Spleen (tissue), 11 donors: ENCODE results near the gene SLC16A5. TPM values are rescaled to one million over a fixed set of nuclear protein-coding genes. Genes with fewer than 3 reads are reported as not detected.
"Not testable (repeated sequence)": the region's sequence is repeated elsewhere in the genome, so short reads cannot be mapped to it uniquely, and the experiment has no call there.

Experiments used
- DNase-seq: peaks from one replicate; pipeline ENCODE4 v3.0.0-alpha.2; 2020
- H3K27ac ChIP-seq, 8 donors: fragments of 200-600 bp; sonication (generic) in 7 of 8; 1 replicate in 4 of 8; 2 replicates in 4 of 8; pipeline versions ENCODE4 v1.5.0 to v1.8.0; 2016 to 2021; ENCODE audit warnings: inconsistent platforms in 4 of 8, mild to moderate bottlenecking in 4 of 8, moderate library complexity in 1 of 8
- H3K27me3 ChIP-seq, 7 donors: fragments of 200-600 bp; sonication (generic) in 6 of 7; replicated peaks in 1 of 7; 1 replicate in 4 of 7; 2 replicates in 3 of 7; pipeline versions ENCODE4 v1.5.0 to v1.8.0; 2016 to 2021; ENCODE audit warnings: inconsistent platforms in 3 of 7, mild to moderate bottlenecking in 1 of 7
- H3K36me3 ChIP-seq, 6 donors: fragments of 200-600 bp; sonication (generic) in 5 of 6; 1 replicate in 4 of 6; 2 replicates in 2 of 6; pipeline versions ENCODE4 v1.5.0 to v1.8.0; 2016 to 2021; ENCODE audit warnings: inconsistent platforms in 2 of 6
- H3K4me1 ChIP-seq, 6 donors: fragments of 200-600 bp; sonication (generic) in 5 of 6; 1 replicate in 3 of 6; 2 replicates in 3 of 6; pipeline versions ENCODE4 v1.5.0 to v1.8.0; 2016 to 2021; ENCODE audit warnings: inconsistent platforms in 3 of 6
- H3K4me3 ChIP-seq, 8 donors: fragments of 200-600 bp; sonication (generic) in 7 of 8; 1 replicate in 4 of 8; 2 replicates in 4 of 8; pipeline versions ENCODE4 v1.5.0 to v1.8.0; 2016 to 2021; ENCODE audit warnings: inconsistent platforms in 4 of 8, mild to moderate bottlenecking in 4 of 8, moderate library complexity in 2 of 8
- H3K9me3 ChIP-seq, 8 donors: fragments of 200-600 bp; sonication (generic) in 7 of 8; 1 replicate in 4 of 8; 2 replicates in 4 of 8; pipeline versions ENCODE4 v1.5.0 to v1.8.0; 2016 to 2021; ENCODE audit warnings: inconsistent platforms in 4 of 8
- POLR2A ChIP-seq, 3 donors: fragments of 450-650 bp; IDR thresholded peaks; one replicate each; pipeline ENCODE4 v1.5.1; 2017; ENCODE audit warnings: antibody characterized with exemption in 3 of 3, mild to moderate bottlenecking in 1 of 3
- POLR2AphosphoS5 ChIP-seq, 3 donors: sonication (generic); formaldehyde crosslinking; IDR thresholded peaks; one replicate each; pipeline ENCODE4 v1.5.1; 2017; ENCODE audit warnings: antibody characterized with exemption in 3 of 3
- WGBS, 5 donors: extraction: QIAGEN DNeasy Blood & Tissue Kit in 3 of 5; methylation state at CpG; one replicate each; pipeline versions ENCODE4 v1.1.5 to v1.1.7; 2013 to 2018; 5-methylcytosine and 5-hydroxymethylcytosine counted together
- intact Hi-C: fragments of 100-400 bp; cut with DNase I; formaldehyde crosslinking; loops from one replicate; pipeline ENCODE4 v1.15.0; 2023; ENCODE audit warnings: low total_unique reads
- polyA plus RNA-seq, 3 donors: library from polyadenylated mRNA; stranded (reverse); fragments of 200-250 nt; gene quantifications; one replicate each; pipeline ENCODE4 v1.2.1, GENCODE V29; 2013
- total RNA-seq, 7 donors: library from RNA; depleted of rRNA in 3 of 7; stranded (reverse); fragments of >200 nt in 3 of 7; fragmentation: NEBNext Ultra II Directional in 4 of 7; extraction: Animal tissue kit (Norgen Biotek cat#: 25700) in 4 of 7; gene quantifications; one replicate each; pipeline versions ENCODE4 v1.1.0 to v1.2.1, GENCODE V29; 2016 to 2021
- TF ChIP-seq, protein P1 (sequence below), 11 experiments: fragments of 200-600 bp in 7 of 11; fragments of 450-650 bp in 4 of 11; sonication (generic) in 4 of 11; IDR thresholded peaks in 8 of 11; conservative IDR thresholded peaks in 3 of 11; 1 replicate in 7 of 11; 2 replicates in 4 of 11; pipeline versions ENCODE4 v1.4.0 to v1.8.0; 2016 to 2021; ENCODE audit warnings: antibody characterized with exemption in 11 of 11, inconsistent platforms in 4 of 11, mild to moderate bottlenecking in 1 of 11
- donor health status: healthy with polysubstance abuse.
- donor health status: DM: no; HTN: no; CAD: no; lungs with moderate emphysema.
- donor health status: DM: no; HTN: no; CAD: no.
- donor health status: Bipolar disorder and iron deficiency.
- donor health status: healthy.
- donor health status: DM: no; HTN: no; CAD: no.
- donor health status: DM: yes; HTN: yes; CAD: no.

SLC16A5 gene
- total and polyA plus RNA-seq, 10 donors = 3.1 to 31.0 (median 12.2) TPM

DNA sequence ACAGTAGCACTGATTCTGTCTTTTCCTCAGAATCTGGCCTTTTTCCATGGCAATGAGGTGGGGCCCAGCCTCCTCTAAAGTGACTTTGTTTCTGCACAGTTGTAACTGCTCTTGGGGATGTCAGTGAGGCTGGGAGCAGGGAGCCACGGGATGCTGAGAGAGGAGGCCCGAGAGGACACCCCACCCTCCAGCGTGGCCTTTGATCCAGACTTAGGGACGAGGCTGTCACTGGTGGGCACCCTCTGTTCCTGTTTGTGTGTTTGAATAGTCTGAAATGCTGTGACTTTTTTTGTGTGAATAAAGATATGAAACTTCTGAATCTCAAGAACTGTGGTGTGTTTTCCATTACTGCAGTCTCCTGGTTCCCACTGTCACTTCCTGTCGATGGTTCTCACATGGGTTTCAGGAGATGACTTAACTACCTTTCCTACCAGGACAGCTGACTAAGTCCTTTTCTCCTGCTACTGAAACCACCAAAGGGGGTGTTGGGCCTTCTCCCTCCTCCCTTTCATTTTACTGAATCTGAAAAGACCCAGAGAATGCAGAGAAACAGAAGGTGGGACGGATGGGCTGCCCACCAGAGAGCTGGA lies 22.1 kb upstream of the SLC16A5 start:
- H3K27ac ChIP-seq = peak overlapping the region in 4 of 8 donors; percentile 30 to 60 (median 38)
- DNase-seq = peak; percentile 31
- intact Hi-C loops = no loop called here
- 63 to 69% (median 66%) methylated on average over 6 of the region's 6 CpGs for WGBS, 5 donors
- H3K9me3 ChIP-seq = no peaks in the 10 kb centered on the region
- no peak overlapping the region for H3K4me3 ChIP-seq
- no peaks in the 10 kb centered on the region for H3K27me3 ChIP-seq
- TF ChIP-seq POLR2AphosphoS5 (IDR thresholded peaks at IDR 0.05) (no peak), POLR2A (IDR thresholded peaks at IDR 0.05) (no peak)
- TF ChIP-seq, protein P1, sequence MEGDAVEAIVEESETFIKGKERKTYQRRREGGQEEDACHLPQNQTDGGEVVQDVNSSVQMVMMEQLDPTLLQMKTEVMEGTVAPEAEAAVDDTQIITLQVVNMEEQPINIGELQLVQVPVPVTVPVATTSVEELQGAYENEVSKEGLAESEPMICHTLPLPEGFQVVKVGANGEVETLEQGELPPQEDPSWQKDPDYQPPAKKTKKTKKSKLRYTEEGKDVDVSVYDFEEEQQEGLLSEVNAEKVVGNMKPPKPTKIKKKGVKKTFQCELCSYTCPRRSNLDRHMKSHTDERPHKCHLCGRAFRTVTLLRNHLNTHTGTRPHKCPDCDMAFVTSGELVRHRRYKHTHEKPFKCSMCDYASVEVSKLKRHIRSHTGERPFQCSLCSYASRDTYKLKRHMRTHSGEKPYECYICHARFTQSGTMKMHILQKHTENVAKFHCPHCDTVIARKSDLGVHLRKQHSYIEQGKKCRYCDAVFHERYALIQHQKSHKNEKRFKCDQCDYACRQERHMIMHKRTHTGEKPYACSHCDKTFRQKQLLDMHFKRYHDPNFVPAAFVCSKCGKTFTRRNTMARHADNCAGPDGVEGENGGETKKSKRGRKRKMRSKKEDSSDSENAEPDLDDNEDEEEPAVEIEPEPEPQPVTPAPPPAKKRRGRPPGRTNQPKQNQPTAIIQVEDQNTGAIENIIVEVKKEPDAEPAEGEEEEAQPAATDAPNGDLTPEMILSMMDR (IDR thresholded peaks at IDR 0.05 in 8 of 11, conservative IDR thresholded peaks at IDR 0.05 in 3 of 11) = no peak
- H3K36me3 ChIP-seq = peaks cover 0 to 51% (median 39%) of the 10 kb centered on the region in 6 donors
- H3K4me1 ChIP-seq = peaks cover 0 to 21% (median 2%) of the 10 kb centered on the region in 6 donors

DNA sequence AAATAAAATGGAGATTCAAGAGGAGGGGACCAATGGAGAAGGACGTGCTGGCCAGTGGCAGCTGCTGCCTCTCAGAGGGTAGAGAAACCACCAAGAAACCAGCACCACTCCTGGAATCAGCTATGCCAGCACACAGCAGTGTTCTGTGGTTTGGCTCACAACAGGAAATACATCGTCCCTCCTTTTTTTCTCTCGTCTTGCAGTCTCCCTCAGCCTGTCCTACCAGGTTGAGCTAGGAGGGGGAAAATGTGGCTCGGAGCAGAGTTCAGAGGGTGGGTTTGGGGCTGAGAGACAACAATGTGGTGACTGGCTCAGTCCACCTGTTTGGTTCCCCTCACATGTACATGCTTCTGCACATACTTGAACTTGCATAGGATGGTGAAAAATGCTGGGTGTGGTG lies 19.9 kb upstream of the SLC16A5 start:
- 18 to 41% (median 31%) methylated on average over 4 of the region's 4 CpGs for WGBS, 5 donors

DNA sequence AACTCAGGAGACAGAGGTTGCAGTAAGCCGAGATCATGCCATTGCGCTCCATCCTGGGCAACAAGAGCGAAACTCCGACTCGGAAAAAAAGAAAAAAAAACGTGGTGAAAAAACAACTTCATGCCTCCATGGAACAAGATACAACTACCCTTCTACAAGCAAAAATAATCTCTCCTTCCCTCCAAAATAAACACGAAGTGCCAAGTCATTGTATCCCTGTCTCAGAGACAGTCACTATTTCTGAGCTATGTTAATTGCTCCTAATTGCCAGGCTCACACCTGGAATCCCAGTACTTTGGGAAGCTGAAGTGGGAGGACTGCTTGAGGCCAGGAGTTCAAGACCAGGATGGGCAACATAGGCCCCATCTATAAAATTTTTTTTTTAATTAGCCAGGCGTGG lies 19.0 kb upstream of the SLC16A5 start:
- intact Hi-C loops = no loop called here
- no peaks in the 10 kb centered on the region for H3K27me3 ChIP-seq
- whole genome bisulfite sequencing, 5 donors = 85 to 90% (median 86%) methylated on average over 8 of the region's 8 CpGs

More for the DNA sequence above, 19.9 kb upstream of the SLC16A5 start:
- Histone ChIP-seq H3K27me3 (no peaks in the 10 kb centered on the region), H3K36me3 (peaks cover 0 to 29% (median 23%) of the 10 kb centered on the region in 6 donors), H3K9me3 (no peaks in the 10 kb centered on the region), H3K27ac (peak overlapping the region in 1 of 8 donors; percentile 22), H3K4me3 (no peak overlapping the region), H3K4me1 (peaks cover 0 to 21% (median 2%) of the 10 kb centered on the region in 6 donors)
- intact Hi-C loops = no loop called here
- DNase-seq = peak; percentile 17
- no peak for TF ChIP-seq POLR2AphosphoS5 (IDR thresholded peaks at IDR 0.05)
- TF ChIP-seq, protein P1 (IDR thresholded peaks at IDR 0.05 in 8 of 11, conservative IDR thresholded peaks at IDR 0.05 in 3 of 11) = no peak
- TF ChIP-seq POLR2A (IDR thresholded peaks at IDR 0.05) = no peak

DNA sequence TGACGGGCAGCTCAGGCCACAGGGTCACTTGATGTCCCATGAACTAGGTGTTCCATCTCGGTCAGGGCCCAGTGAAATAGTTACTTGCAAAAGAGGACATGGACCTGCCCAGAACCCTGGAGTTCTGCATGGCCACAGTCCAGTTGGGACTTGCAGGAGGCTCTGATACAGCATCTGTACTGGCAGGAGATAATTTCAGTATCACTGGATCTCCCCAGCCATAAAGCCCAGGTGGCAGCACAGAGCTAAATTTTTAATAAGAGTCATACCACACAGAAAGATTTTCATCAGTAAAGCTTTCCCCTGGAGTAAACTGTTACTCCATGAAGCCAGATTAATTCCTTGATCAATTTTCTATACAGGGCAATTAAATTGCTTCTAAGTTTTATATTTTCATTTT lies 18.0 kb upstream of the SLC16A5 start:
- TF ChIP-seq POLR2AphosphoS5 (IDR thresholded peaks at IDR 0.05) (no peak), POLR2A (IDR thresholded peaks at IDR 0.05) (no peak)
- TF ChIP-seq, protein P1 (IDR thresholded peaks at IDR 0.05 in 8 of 11, conservative IDR thresholded peaks at IDR 0.05 in 3 of 11) = peak in 3 of 11 experiments; percentile 11 to 24 (median 13)
- Histone ChIP-seq H3K4me1 (peaks cover 0 to 33% (median 2%) of the 10 kb centered on the region in 6 donors), H3K9me3 (no peaks in the 10 kb centered on the region), H3K36me3 (peaks cover 0 to 9% (median 4%) of the 10 kb centered on the region in 6 donors), H3K4me3 (no peak overlapping the region), H3K27ac (no peak overlapping the region), H3K27me3 (no peaks in the 10 kb centered on the region)
- DNase-seq = peak; percentile 33
- 88 to 95% (median 92%) methylated on average over 2 of the region's 2 CpGs for WGBS, 5 donors
- intact Hi-C loops = no loop called here

More for the DNA sequence above, 19.0 kb upstream of the SLC16A5 start:
- Histone ChIP-seq H3K9me3 (no peaks in the 10 kb centered on the region), H3K36me3 (peaks cover 0 to 20% (median 14%) of the 10 kb centered on the region in 6 donors), H3K27ac (no peak overlapping the region), H3K4me3 (no peak overlapping the region), H3K4me1 (peaks cover 0 to 23% (median 2%) of the 10 kb centered on the region in 6 donors)
- no peak for DNase-seq
- TF ChIP-seq, protein P1 (IDR thresholded peaks at IDR 0.05 in 8 of 11, conservative IDR thresholded peaks at IDR 0.05 in 3 of 11) = no peak
- TF ChIP-seq POLR2A (IDR thresholded peaks at IDR 0.05) = no peak
- TF ChIP-seq POLR2AphosphoS5 (IDR thresholded peaks at IDR 0.05) = no peak

DNA sequence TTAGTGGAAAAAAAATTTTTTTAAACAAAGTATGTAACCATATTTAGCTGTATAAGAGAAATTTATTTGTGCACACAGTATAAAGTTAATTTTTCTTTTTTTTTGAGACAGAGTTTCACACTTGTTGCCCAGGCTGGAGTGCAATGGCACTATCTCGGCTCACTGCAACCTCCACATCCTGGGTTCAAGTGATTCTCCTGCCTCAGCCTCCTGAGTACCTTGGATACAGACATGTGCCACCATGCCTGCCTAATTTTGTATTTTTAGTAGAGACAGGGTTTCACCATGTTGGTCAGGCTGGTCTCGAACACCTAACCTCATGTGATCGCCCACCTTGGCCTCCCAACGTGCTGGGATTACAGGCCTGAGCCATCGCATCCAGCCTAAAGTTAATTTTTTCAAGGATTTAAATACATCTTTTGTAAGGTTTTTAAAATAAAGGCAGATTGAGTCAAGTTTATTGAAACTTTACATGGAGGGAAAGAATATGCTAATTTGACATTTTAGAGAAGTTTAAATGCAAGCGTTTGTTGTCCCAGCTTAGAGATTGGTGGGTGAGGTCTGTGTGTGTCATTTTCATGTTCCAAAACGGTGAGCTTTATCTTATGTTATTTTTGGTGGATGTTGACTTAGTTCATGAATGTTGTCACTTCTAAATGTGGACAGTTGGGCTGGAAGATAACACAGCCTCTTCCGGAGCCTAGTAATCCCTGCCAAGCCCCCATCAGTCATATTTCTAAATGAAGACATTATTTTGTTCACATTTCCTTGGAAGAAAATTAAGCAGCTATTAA lies 16.1 kb upstream of the SLC16A5 start:
- H3K36me3 ChIP-seq, H3K27ac ChIP-seq, intact Hi-C loops, H3K27me3 ChIP-seq, H3K4me3 ChIP-seq, DNase-seq, H3K9me3 ChIP-seq: not testable (repeated sequence)
- WGBS, 5 donors = 84 to 89% (median 88%) methylated on average over 8 of the region's 8 CpGs
- H3K4me1 ChIP-seq = peaks cover 0 to 37% (median 6%) of the 10 kb centered on the region in 6 donors

DNA sequence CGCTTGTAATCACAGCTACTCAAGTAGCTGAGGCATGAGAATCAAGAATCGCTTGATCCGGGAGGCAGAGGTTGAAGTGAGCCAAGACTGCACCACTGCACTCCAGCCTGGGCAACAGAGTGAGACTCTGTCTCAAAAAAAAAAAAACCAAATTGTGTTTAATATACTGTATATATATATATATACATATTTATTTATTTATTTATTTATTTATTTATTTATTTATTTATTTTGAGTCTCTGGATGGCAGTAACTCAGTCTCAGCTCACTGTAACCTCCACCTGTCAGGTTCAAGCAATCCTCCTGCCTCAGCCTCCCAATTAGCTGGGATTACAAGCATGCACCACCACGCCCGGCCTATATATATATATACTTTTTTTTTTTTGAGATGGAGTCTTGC lies 14.8 kb upstream of the SLC16A5 start:
- H3K36me3 ChIP-seq, H3K4me3 ChIP-seq, DNase-seq, intact Hi-C loops, H3K27ac ChIP-seq, H3K9me3 ChIP-seq, H3K27me3 ChIP-seq: not testable (repeated sequence)
- WGBS, 5 donors = 94 to 99% (median 98%) methylated on average over 5 of the region's 5 CpGs
- H3K4me1 ChIP-seq = peaks cover 7 to 45% (median 18%) of the 10 kb centered on the region in 6 donors
